ENCODE results near the gene DLST.

GRCh38 chr14:74911704-74912103 is 30.0 kb downstream of the DLST start:
- TF ChIP-seq CTCF (IDR thresholded peaks at IDR 0.05) (no peak), TCF7L2 (IDR thresholded peaks at IDR 0.05; ENCODE audit: low read depth, low read length) (no peak)
